Measurements from ENCODE around the gene THRB. TPM values are rescaled to one million over a fixed set of nuclear protein-coding genes. Genes with fewer than 3 reads are reported as not detected.

The THRB gene
- total RNA-seq, 1 donor: 0.36 TPM

GRCh38 chr3:24499991-24500390 is 5.3 kb upstream of the THRB start:
- TF ChIP-seq, protein P1, sequence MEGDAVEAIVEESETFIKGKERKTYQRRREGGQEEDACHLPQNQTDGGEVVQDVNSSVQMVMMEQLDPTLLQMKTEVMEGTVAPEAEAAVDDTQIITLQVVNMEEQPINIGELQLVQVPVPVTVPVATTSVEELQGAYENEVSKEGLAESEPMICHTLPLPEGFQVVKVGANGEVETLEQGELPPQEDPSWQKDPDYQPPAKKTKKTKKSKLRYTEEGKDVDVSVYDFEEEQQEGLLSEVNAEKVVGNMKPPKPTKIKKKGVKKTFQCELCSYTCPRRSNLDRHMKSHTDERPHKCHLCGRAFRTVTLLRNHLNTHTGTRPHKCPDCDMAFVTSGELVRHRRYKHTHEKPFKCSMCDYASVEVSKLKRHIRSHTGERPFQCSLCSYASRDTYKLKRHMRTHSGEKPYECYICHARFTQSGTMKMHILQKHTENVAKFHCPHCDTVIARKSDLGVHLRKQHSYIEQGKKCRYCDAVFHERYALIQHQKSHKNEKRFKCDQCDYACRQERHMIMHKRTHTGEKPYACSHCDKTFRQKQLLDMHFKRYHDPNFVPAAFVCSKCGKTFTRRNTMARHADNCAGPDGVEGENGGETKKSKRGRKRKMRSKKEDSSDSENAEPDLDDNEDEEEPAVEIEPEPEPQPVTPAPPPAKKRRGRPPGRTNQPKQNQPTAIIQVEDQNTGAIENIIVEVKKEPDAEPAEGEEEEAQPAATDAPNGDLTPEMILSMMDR (IDR thresholded peaks at IDR 0.05; ENCODE audit: extremely low read depth, low read depth, low read length): no peak
- Histone ChIP-seq H4K20me1 (ENCODE audit: insufficient read depth, low read length) (no peaks in the 10 kb centered on the region), H3K79me2 (ENCODE audit: insufficient read depth, low read length) (no peaks in the 10 kb centered on the region), H3K4me3 (ENCODE audit: insufficient read depth, low read length) (no peak overlapping the region), H2AFZ (ENCODE audit: low read length) (no peak overlapping the region), H3K9me3 (ENCODE audit: low read depth, low read length) (no peaks in the 10 kb centered on the region), H3K36me3 (ENCODE audit: insufficient read depth, low read length) (no peaks in the 10 kb centered on the region), H3K4me2 (ENCODE audit: insufficient read depth, low read length) (no peak overlapping the region), H3K27ac (ENCODE audit: low read depth, low read length) (no peak overlapping the region), H3K27me3 (ENCODE audit: insufficient read depth, low read length) (peaks cover 14% of the 10 kb centered on the region), H3K4me1 (ENCODE audit: insufficient read depth, low read length) (no peaks in the 10 kb centered on the region)
- DNase-seq (ENCODE audit: insufficient read length, low spot score, missing footprints): no peak

- Histone ChIP-seq H4K20me1 (ENCODE audit: insufficient read depth, low read length) (no peaks in the 10 kb centered on the region), H3K9me3 (ENCODE audit: low read depth, low read length) (no peaks in the 10 kb centered on the region), H3K4me3 (ENCODE audit: insufficient read depth, low read length) (no peak overlapping the region), H2AFZ (ENCODE audit: low read length) (no peak overlapping the region), H3K4me1 (ENCODE audit: insufficient read depth, low read length) (no peaks in the 10 kb centered on the region), H3K79me2 (ENCODE audit: insufficient read depth, low read length) (no peaks in the 10 kb centered on the region), H3K27me3 (ENCODE audit: insufficient read depth, low read length) (peaks cover 24% of the 10 kb centered on the region), H3K36me3 (ENCODE audit: insufficient read depth, low read length) (no peaks in the 10 kb centered on the region), H3K27ac (ENCODE audit: low read depth, low read length) (no peak overlapping the region), H3K4me2 (ENCODE audit: insufficient read depth, low read length) (no peak overlapping the region)
- TF ChIP-seq, protein P1 (IDR thresholded peaks at IDR 0.05; ENCODE audit: extremely low read depth, low read depth, low read length): no peak
- no peak for DNase-seq (ENCODE audit: insufficient read length, low spot score, missing footprints)
Observed at GRCh38 chr3:24498796-24499195, 4.1 kb upstream of the THRB start.

DNA sequence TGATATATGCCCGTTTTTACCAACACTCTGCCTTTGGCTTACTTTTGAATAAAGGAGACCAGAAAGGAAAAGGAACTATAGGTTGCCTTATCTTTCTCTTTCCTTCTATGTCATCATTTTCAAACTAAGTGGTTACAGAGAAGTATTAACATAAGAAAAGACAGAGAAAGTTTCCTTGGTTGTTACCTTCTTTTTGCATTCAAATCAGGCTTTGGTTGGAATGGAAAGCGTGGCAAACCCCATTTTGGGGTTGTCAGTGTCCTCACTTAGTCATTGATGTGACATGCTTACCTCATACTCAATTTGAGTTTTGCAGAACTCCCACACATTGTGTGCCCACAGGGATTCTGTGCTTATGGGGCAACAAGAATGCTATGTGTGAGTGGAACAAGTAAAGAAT is 3.7 kb upstream of the THRB start:
- no peaks in the 10 kb centered on the region for H4K20me1 ChIP-seq (ENCODE audit: insufficient read depth, low read length)
- H3K79me2 ChIP-seq (ENCODE audit: insufficient read depth, low read length): no peaks in the 10 kb centered on the region
- no peaks in the 10 kb centered on the region for H3K9me3 ChIP-seq (ENCODE audit: low read depth, low read length)
- H3K27me3 ChIP-seq (ENCODE audit: insufficient read depth, low read length): peaks cover 29% of the 10 kb centered on the region
- DNase-seq (ENCODE audit: insufficient read length, low spot score, missing footprints): no peak
- H3K27ac ChIP-seq (ENCODE audit: low read depth, low read length): no peak overlapping the region
- no peak overlapping the region for H2AFZ ChIP-seq (ENCODE audit: low read length)
- no peak overlapping the region for H3K4me2 ChIP-seq (ENCODE audit: insufficient read depth, low read length)
- H3K4me1 ChIP-seq (ENCODE audit: insufficient read depth, low read length): no peaks in the 10 kb centered on the region
- H3K4me3 ChIP-seq (ENCODE audit: insufficient read depth, low read length): no peak overlapping the region
- TF ChIP-seq, protein P1 (IDR thresholded peaks at IDR 0.05; ENCODE audit: extremely low read depth, low read depth, low read length): no peak
- H3K36me3 ChIP-seq (ENCODE audit: insufficient read depth, low read length): no peaks in the 10 kb centered on the region

DNA sequence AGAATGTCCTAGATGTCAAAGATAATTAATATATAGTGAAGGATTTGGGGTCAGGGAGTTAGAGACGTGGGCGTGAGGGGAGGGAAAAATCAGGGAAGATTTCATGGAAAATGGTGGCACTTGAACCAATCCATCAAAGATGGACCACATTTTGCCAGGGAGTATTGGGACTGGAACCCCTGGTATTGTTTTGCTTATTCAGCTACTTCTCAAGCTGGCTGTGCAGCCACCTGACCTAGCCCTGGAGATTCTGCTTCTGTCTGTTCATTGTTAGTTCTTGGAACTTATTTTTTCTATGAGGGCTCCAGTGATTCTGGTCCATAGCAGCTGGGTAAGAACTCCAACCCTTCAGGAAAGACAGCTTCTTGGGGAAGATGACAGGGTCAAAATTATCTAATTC is 3.3 kb upstream of the THRB start:
- Histone ChIP-seq H3K4me1 (ENCODE audit: insufficient read depth, low read length) (no peaks in the 10 kb centered on the region), H3K79me2 (ENCODE audit: insufficient read depth, low read length) (no peaks in the 10 kb centered on the region), H3K27ac (ENCODE audit: low read depth, low read length) (no peak overlapping the region), H3K4me2 (ENCODE audit: insufficient read depth, low read length) (no peak overlapping the region), H2AFZ (ENCODE audit: low read length) (no peak overlapping the region), H4K20me1 (ENCODE audit: insufficient read depth, low read length) (no peaks in the 10 kb centered on the region), H3K9me3 (ENCODE audit: low read depth, low read length) (no peaks in the 10 kb centered on the region), H3K27me3 (ENCODE audit: insufficient read depth, low read length) (peaks cover 33% of the 10 kb centered on the region), H3K4me3 (ENCODE audit: insufficient read depth, low read length) (no peak overlapping the region), H3K36me3 (ENCODE audit: insufficient read depth, low read length) (no peaks in the 10 kb centered on the region)
- no peak for DNase-seq (ENCODE audit: insufficient read length, low spot score, missing footprints)
- TF ChIP-seq, protein P1 (IDR thresholded peaks at IDR 0.05; ENCODE audit: extremely low read depth, low read depth, low read length): no peak

Measured in osteoblast (primary cell).